SK-N-MC (cell line): Measurements from ENCODE around the gene DNAJB6.

ENCODE experiments used
- DNase-seq: peaks from one replicate; pipeline ENCODE4 v3.0.0-alpha.2; 2011; ENCODE audit warnings: low read depth, low spot score
- H3K27ac ChIP-seq: fragments of 200-600 bp; sonication (generic); 2 replicates; pipeline ENCODE4 v1.5.1; 2016; ENCODE audit warnings: mixed run types
- H3K36me3 ChIP-seq: fragments of 200-600 bp; sonication (generic); 2 replicates; pipeline ENCODE4 v1.6.1; 2017; ENCODE audit warnings: antibody characterized with exemption, low read length, mixed read lengths; ENCODE audit not compliant: insufficient read depth
- H3K4me3 ChIP-seq: fragments of 200-600 bp; sonication (generic); 2 replicates; pipeline ENCODE4 v1.5.1; 2016
- H3K9ac ChIP-seq: fragments of 200-600 bp; sonication (generic); 2 replicates; pipeline ENCODE4 v1.8.0; 2017; ENCODE audit warnings: mixed run types, mixed read lengths; ENCODE audit not compliant: insufficient read length
- H3K9me3 ChIP-seq: fragments of 200-600 bp; sonication (generic); 2 replicates; pipeline ENCODE4 v1.6.1; 2017; ENCODE audit warnings: low read depth, mild to moderate bottlenecking, antibody characterized with exemption, low read length, moderate library complexity, mixed read lengths
- EZH2 ChIP-seq: fragments of 200-600 bp; sonication (generic); IDR thresholded peaks from one replicate; pipeline ENCODE4 v1.6.1; 2017; ENCODE audit warnings: antibody characterized with exemption
- FOXP2 ChIP-seq: optimal IDR thresholded peaks from 2 replicates; pipeline ENCODE3; 2011; ENCODE audit warnings: mild to moderate bottlenecking, moderate library complexity; ENCODE audit not compliant: insufficient read depth; ENCODE audit errors: extremely low read length, control extremely low read depth
- POLR2AphosphoS5 ChIP-seq: IDR thresholded peaks from 2 replicates; pipeline ENCODE4 v1.6.1; 2012; ENCODE audit warnings: mild to moderate bottlenecking, low read depth, low read length, borderline replicate concordance

DNAJB6 gene

DNA sequence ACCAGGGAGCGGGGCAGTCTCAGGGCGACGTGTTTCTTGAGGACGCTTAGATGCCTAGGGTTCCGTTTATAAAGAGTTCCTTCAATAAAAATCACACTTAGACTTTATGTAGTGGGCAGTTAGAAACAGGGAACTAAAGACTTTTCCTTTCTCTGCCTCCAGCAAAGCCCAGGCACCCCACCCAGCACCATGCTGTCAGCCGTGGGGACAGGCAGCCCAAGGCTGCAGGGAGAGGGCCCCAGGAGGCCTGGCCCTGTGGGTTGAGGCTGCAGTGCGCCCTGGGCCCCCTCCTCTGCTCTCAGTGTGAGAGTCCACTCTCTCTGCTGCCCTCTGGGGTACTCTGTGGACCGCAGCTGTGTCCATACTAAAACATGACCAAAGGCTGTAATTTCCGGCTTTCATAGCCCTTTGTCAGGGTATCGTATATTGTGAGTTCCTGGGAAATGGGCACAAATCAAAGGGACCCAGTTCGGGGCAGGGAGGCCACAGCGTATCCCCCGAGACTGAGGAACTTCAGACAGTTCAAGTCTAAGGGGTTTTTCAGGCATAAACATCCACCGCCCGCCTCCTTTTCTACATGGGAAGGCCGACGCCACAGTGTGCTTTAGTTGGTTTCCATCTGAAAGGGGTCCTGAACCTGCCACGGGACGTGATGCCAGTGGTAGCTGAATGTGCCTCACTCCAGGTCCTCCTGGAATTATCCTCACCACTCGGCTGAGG is 59.7 kb downstream of the DNAJB6 start:
- no peak overlapping the region for H3K27ac ChIP-seq
- no peaks in the 10 kb centered on the region for H3K9me3 ChIP-seq
- H3K36me3 ChIP-seq, result peaks cover 18% of the 10 kb centered on the region; the same call in 1 of the 2 replicates
- H3K9ac ChIP-seq, result no peak overlapping the region
- TF ChIP-seq FOXP2 (no peak), EZH2 (no peak), POLR2AphosphoS5 (no peak)
- no peak overlapping the region for H3K4me3 ChIP-seq
- DNase-seq, result no peak

DNA sequence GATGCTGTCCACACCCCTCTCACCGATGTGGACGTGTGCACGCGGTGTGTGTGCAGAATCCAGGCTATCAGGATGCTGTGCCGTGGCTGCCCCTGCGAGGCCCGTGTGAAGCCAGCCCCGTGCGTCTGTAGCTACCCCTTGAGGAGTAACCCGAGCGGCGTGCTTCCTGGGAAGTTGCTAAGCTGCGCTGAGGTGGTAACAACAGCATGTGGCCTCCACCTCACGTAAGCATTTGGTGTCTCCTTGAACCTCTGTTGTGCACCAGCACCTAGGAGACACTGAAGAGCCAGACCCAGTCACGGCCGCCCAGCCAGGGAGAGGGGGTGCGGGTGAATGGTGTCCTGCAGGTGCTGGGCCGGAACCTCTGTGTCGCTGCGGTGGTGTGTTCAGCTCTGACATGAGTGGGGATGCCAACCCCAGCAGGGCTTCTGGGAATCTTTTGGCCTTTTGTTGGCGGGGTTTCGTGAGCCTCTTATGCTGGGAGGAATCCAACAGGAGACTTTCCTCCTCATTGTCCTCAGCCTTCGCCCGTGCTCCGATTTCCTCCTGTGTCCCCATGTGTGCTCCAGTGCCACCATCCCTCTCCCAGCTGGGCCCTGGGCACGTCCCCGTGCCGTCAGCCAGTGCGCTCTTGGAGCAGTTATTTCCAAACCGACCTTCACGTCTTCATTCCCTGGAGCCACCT is 60.4 kb downstream of the DNAJB6 start:
- Histone ChIP-seq H3K4me3 (no peak overlapping the region), H3K36me3 (peaks cover 21% of the 10 kb centered on the region; the same call in 1 of the 2 replicates), H3K9me3 (no peaks in the 10 kb centered on the region), H3K9ac (no peak overlapping the region), H3K27ac (no peak overlapping the region)
- DNase-seq, result no peak
- TF ChIP-seq EZH2 (no peak), FOXP2 (no peak), POLR2AphosphoS5 (no peak)

- no peak overlapping the region for H3K4me3 ChIP-seq
- no peak overlapping the region for H3K27ac ChIP-seq
- TF ChIP-seq EZH2 (no peak), POLR2AphosphoS5 (no peak), FOXP2 (no peak)
- H3K9ac ChIP-seq, result no peak overlapping the region
- peaks cover 21% of the 10 kb centered on the region; the same call in 1 of the 2 replicates for H3K36me3 ChIP-seq
- H3K9me3 ChIP-seq, result no peaks in the 10 kb centered on the region
- no peak for DNase-seq
Measured at GRCh38 chr7:157397731-157398691, 61.2 kb downstream of the DNAJB6 start.

- H3K36me3 ChIP-seq, result peaks cover 20% of the 10 kb centered on the region; the same call in 1 of the 2 replicates
- no peak overlapping the region for H3K4me3 ChIP-seq
- H3K9ac ChIP-seq, result no peak overlapping the region
- no peak for TF ChIP-seq FOXP2
- TF ChIP-seq EZH2, result no peak
- TF ChIP-seq POLR2AphosphoS5, result no peak
- H3K27ac ChIP-seq, result no peak overlapping the region
- DNase-seq, result no peak
- H3K9me3 ChIP-seq, result no peaks in the 10 kb centered on the region
Measured at GRCh38 chr7:157399086-157399687, 62.4 kb downstream of the DNAJB6 start.

- no peak for TF ChIP-seq EZH2
- TF ChIP-seq POLR2AphosphoS5, result no peak
- TF ChIP-seq FOXP2, result no peak
- no peak overlapping the region for H3K27ac ChIP-seq
- no peaks in the 10 kb centered on the region for H3K9me3 ChIP-seq
- no peak overlapping the region for H3K4me3 ChIP-seq
- no peak overlapping the region for H3K9ac ChIP-seq
- peaks cover 18% of the 10 kb centered on the region; the same call in 1 of the 2 replicates for H3K36me3 ChIP-seq
- no peak for DNase-seq
Measured at GRCh38 chr7:157400171-157400860, 63.5 kb downstream of the DNAJB6 start.

DNA sequence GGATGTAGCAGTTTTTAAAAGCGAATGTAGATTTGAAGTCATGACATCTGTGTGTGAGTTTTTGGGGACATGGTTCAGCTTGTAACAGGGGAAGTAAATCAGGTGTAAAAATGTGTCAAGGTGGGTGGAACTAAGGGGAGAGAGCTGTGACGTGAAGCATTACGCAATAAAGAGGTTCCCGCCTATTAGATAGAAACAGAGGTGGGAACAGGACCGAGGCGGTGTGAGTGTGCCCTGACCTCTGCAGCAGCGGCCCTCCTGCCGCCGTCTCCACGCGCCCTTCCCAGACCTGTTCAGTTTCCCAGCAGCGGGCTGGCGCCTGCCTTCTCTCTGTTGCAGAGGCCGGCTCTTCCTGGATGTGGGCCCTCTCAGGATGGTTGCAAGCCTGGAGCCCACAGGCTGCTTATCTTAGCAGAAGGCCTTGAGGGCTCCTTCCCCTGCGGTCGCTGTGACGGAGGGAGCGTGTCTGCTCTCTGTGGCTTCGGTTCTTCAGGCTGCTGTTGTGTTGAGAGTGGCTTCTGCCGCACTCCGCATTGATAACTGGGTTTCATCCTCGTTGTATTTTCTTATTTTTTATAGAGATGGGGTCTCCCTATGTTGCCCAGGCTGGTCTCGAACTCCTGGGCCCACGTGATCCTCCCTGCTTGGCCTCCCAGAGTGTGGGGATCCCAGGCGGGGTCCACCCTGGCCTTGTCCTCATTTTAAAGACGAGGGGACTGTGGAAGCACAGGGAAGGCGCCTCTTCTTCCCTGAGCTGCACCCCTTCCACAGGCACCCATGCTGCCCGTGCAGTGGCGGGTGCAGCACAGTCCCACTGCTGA is 65.0 kb downstream of the DNAJB6 start:
- Histone ChIP-seq H3K27ac (no peak overlapping the region), H3K36me3 (peaks cover 18% of the 10 kb centered on the region; the same call in 1 of the 2 replicates), H3K9ac (no peak overlapping the region), H3K9me3 (no peaks in the 10 kb centered on the region), H3K4me3 (no peak overlapping the region)
- no peak for DNase-seq
- no peak for TF ChIP-seq POLR2AphosphoS5

DNA sequence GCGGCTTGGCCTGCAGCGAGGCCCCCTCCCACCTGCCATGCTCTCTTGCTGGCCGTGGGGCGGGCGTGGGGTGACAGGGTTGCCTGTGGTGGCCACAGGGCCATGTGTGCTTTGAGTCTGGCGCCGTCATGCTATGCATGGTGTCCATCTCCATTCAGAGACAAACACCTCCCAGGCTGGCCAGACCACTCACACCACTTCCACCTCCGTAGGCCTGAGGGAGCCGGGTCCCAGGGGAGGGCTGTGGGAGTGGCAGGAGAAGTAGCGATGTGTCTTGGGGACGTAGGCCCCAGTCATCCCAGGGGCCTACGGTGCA is 65.5 kb downstream of the DNAJB6 start:
- Histone ChIP-seq H3K4me3 (no peak overlapping the region), H3K9ac (no peak overlapping the region), H3K36me3 (peaks cover 18% of the 10 kb centered on the region; the same call in 1 of the 2 replicates), H3K9me3 (no peaks in the 10 kb centered on the region), H3K27ac (no peak overlapping the region)
- DNase-seq, result no peak
- no peak for TF ChIP-seq EZH2
- no peak for TF ChIP-seq FOXP2
- TF ChIP-seq POLR2AphosphoS5, result no peak
